ENCODE data around the gene SLC25A4.

- TF ChIP-seq POLR2A (IDR thresholded peaks at IDR 0.05; ENCODE audit: low read depth, low read length) (no peak), TAF1 (IDR thresholded peaks at IDR 0.05; ENCODE audit: borderline replicate concordance, low read depth, low read length) (no peak)
These were observed 47.3 kb downstream of the SLC25A4 start for GRCh38 chr4:185190306-185190856.

All from GM12892 (cell line).